Stimulated activated CD4-positive, alpha-beta T cell treated with anti-CD3 and anti-CD28 coated beads, Interleukin-2, amount 100 ng/mL, for 24 hours (primary cell): ENCODE measurements around the gene DUOXA1.
"Not testable (repeated sequence)": the region's sequence is repeated elsewhere in the genome, so short reads cannot be mapped to it uniquely, and the experiment has no call there.

Source experiments
- DNase-seq, 2 donors: peaks; one replicate each; pipeline ENCODE4 v3.0.0-alpha.2; 2020

The DUOXA1 gene

GRCh38 chr15:45087513-45087912, 42.2 kb downstream of the DUOXA1 start:
- DNase-seq, result no peak

- no peak for DNase-seq
These were observed 45.5 kb downstream of the DUOXA1 start for GRCh38 chr15:45084163-45084562.

- no peak for DNase-seq
These were observed 46.5 kb downstream of the DUOXA1 start for GRCh38 chr15:45083223-45083622.

- not testable (repeated sequence) for DNase-seq
These were observed 47.3 kb downstream of the DUOXA1 start for GRCh38 chr15:45082412-45082811.

- not testable (repeated sequence) for DNase-seq
These were observed 49.1 kb downstream of the DUOXA1 start for GRCh38 chr15:45080593-45080992.

GRCh38 chr15:45079628-45080246, 49.9 kb downstream of the DUOXA1 start:
- not testable (repeated sequence) for DNase-seq

- DNase-seq, result not testable (repeated sequence)
These were observed 50.5 kb downstream of the DUOXA1 start for GRCh38 chr15:45079201-45079600.

GRCh38 chr15:45077391-45077790, 52.3 kb downstream of the DUOXA1 start:
- not testable (repeated sequence) for DNase-seq

- not testable (repeated sequence) for DNase-seq
These were observed 54.0 kb downstream of the DUOXA1 start for GRCh38 chr15:45075440-45076320.

- DNase-seq, result not testable (repeated sequence)
These were observed 56.1 kb downstream of the DUOXA1 start for GRCh38 chr15:45073602-45074001.

- DNase-seq, result not testable (repeated sequence)
These were observed 59.7 kb downstream of the DUOXA1 start for GRCh38 chr15:45069942-45070360.
